Tibial nerve (tissue), 4 donors: ENCODE results near the gene MFAP3L. TPM values are rescaled to one million over a fixed set of nuclear protein-coding genes. Genes with fewer than 3 reads are reported as not detected.
"Not testable (repeated sequence)": the region's sequence is repeated elsewhere in the genome, so short reads cannot be mapped to it uniquely, and the experiment has no call there.

Experiments
- DNase-seq, 2 donors: peaks; one replicate each; pipeline ENCODE4 v3.0.0-alpha.2; 2019; ENCODE audit warnings: low spot score in 2 of 2
- H3K27ac ChIP-seq, 4 donors: fragments of 200-600 bp; sonication (generic) in 3 of 4; one replicate each; pipeline ENCODE4 v1.5.1; 2017 to 2019; ENCODE audit warnings: mild to moderate bottlenecking in 1 of 4
- H3K27me3 ChIP-seq, 2 donors: fragments of 200-600 bp; sonication (generic) in 1 of 2; one replicate each; pipeline versions ENCODE4 v1.5.1 to v1.6.0; 2017 to 2019
- H3K36me3 ChIP-seq, 3 donors: fragments of 200-600 bp; sonication (generic); one replicate each; pipeline ENCODE4 v1.5.1; 2018 to 2019
- H3K4me1 ChIP-seq, 4 donors: fragments of 200-600 bp; sonication (generic) in 3 of 4; one replicate each; pipeline ENCODE4 v1.5.1; 2017 to 2019
- H3K4me3 ChIP-seq, 4 donors: fragments of 200-600 bp; sonication (generic) in 3 of 4; one replicate each; pipeline ENCODE4 v1.5.1; 2017 to 2019; ENCODE audit warnings: mild to moderate bottlenecking in 1 of 4, moderate library complexity in 1 of 4
- H3K9me3 ChIP-seq, 4 donors: fragments of 200-600 bp; sonication (generic) in 3 of 4; one replicate each; pipeline ENCODE4 v1.5.1; 2017 to 2019
- CTCF ChIP-seq, 5 experiments: fragments of 200-600 bp in 3 of 5; fragments of 450-650 bp in 2 of 5; sonication (generic) in 3 of 5; IDR thresholded peaks; one replicate each; pipeline ENCODE4 v1.5.1; 2016 to 2019; ENCODE audit warnings: antibody characterized with exemption in 5 of 5, mild to moderate bottlenecking in 3 of 5, moderate library complexity in 2 of 5
- EP300 ChIP-seq, 2 donors: sonication (generic); formaldehyde crosslinking; IDR thresholded peaks; one replicate each; pipeline ENCODE4 v1.6.1; 2017; ENCODE audit warnings: antibody characterized with exemption in 2 of 2, mild to moderate bottlenecking in 1 of 2
- POLR2A ChIP-seq, 2 donors: fragments of 450-650 bp; IDR thresholded peaks; one replicate each; pipeline ENCODE4 v1.6.1; 2017; ENCODE audit warnings: antibody characterized with exemption in 2 of 2, mild to moderate bottlenecking in 2 of 2, moderate library complexity in 2 of 2
- WGBS, 2 donors: methylation state at CpG; one replicate each; pipeline ENCODE4 v1.1.5; 2018; 5-methylcytosine and 5-hydroxymethylcytosine counted together
- total RNA-seq, 4 donors: library from RNA; depleted of rRNA; stranded (reverse); fragments of >200 nt; gene quantifications; one replicate each; pipeline ENCODE4 v1.1.0, GENCODE V29; 2016

Gene MFAP3L
- total RNA-seq, 4 donors from 2014 or later, result 15.3 to 37.4 (median 21.2) TPM

- no peak overlapping the region for H3K4me3 ChIP-seq
- no peak overlapping the region for H3K27ac ChIP-seq
- no peak for TF ChIP-seq CTCF (IDR thresholded peaks at IDR 0.05)
- WGBS, 2 donors, result 35 to 36% methylated on average over 4 of the region's 4 CpGs
- peaks cover 0 to 17% (median 0%) of the 10 kb centered on the region in 3 donors for H3K36me3 ChIP-seq
- DNase-seq, result no peak
- no peaks in the 10 kb centered on the region for H3K9me3 ChIP-seq
- H3K4me1 ChIP-seq, result no peaks in the 10 kb centered on the region
- H3K27me3 ChIP-seq, result no peaks in the 10 kb centered on the region
Measured at GRCh38 chr4:170057866-170058265, 31.7 kb upstream of the MFAP3L start.

DNA sequence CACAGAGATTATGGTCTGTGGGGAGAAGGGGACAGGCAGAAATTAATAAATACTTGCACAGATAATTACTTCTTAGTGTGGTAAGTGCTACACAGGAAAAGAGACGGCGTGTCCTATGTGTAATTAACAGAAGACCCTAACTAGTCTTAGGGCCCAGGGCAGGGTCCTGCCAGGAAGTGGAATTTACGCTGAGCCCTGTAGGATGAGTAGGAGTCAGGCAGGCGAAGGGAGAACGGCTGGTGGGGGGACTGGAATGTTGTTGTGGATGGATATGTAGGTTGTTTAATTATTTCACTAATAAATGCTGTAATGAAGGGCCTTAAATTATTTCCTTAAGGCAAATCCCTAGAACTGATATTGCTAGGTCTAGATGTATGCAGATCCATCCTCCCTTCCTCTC, 26.7 kb upstream of the MFAP3L start:
- 59 to 68% methylated on average over 5 of the region's 5 CpGs for WGBS, 2 donors
- no peaks in the 10 kb centered on the region for H3K4me1 ChIP-seq
- H3K4me3 ChIP-seq, result no peak overlapping the region
- H3K36me3 ChIP-seq, result no peaks in the 10 kb centered on the region
- no peak for DNase-seq
- no peaks in the 10 kb centered on the region for H3K27me3 ChIP-seq
- no peak overlapping the region for H3K27ac ChIP-seq
- H3K9me3 ChIP-seq, result no peaks in the 10 kb centered on the region
- TF ChIP-seq POLR2A (IDR thresholded peaks at IDR 0.05) (no peak), CTCF (IDR thresholded peaks at IDR 0.05) (no peak), EP300 (IDR thresholded peaks at IDR 0.05) (no peak)

DNA sequence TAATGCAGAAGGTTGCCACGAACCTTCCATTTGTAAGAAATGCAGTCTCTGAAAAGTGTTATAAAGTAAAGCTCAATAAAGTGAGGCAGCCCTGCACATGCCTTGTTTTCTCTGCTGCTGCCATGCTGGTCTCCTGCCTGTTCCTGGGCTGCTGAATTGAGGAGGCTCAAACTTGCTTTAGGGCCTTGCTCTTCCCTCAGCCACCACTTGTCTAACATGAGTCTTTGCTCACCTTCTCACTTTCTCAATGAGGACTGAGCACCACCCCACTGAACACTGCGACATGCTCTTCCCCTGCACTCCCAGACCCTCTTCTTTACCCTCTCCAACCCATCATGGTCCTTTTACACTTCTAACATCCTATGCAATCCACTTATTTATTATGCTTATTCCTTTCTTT, 25.2 kb upstream of the MFAP3L start:
- H3K27ac ChIP-seq, result no peak overlapping the region
- no peaks in the 10 kb centered on the region for H3K36me3 ChIP-seq
- no peak for DNase-seq
- H3K27me3 ChIP-seq, result no peaks in the 10 kb centered on the region
- H3K4me1 ChIP-seq, result no peaks in the 10 kb centered on the region
- no peaks in the 10 kb centered on the region for H3K9me3 ChIP-seq
- no peak overlapping the region for H3K4me3 ChIP-seq
- WGBS, 2 donors, result 88 to 90% methylated on average over 2 of the region's 2 CpGs
- TF ChIP-seq EP300 (IDR thresholded peaks at IDR 0.05) (no peak), CTCF (IDR thresholded peaks at IDR 0.05) (no peak)

DNA sequence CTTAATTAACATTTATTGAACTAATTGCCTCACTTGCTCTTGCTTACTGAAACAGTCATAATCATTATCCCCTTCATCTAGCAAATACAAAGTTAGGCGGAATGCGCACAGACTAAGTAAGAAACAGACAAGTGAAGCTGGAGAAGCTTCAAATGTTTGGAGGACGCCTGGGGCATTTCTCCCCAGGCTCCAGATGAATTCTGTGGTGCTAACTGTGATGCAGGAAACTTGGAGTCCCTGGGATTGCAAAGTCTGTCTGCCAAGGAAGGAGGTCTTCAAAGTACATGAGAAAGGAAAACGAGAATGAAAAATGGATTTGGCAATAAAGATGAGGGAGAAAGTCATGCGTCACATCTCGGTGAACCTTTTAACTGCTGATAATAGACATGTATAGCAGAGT, 23.6 kb upstream of the MFAP3L start:
- no peak for TF ChIP-seq POLR2A (IDR thresholded peaks at IDR 0.05)
- no peak for TF ChIP-seq CTCF (IDR thresholded peaks at IDR 0.05)
- TF ChIP-seq EP300 (IDR thresholded peaks at IDR 0.05), result no peak
- DNase-seq, result no peak
- no peaks in the 10 kb centered on the region for H3K9me3 ChIP-seq
- H3K36me3 ChIP-seq, result no peaks in the 10 kb centered on the region
- WGBS, 2 donors, result 78 to 81% methylated on average over 6 of the region's 6 CpGs
- H3K4me3 ChIP-seq, result no peak overlapping the region
- no peak overlapping the region for H3K27ac ChIP-seq
- no peaks in the 10 kb centered on the region for H3K27me3 ChIP-seq
- no peaks in the 10 kb centered on the region for H3K4me1 ChIP-seq

DNA sequence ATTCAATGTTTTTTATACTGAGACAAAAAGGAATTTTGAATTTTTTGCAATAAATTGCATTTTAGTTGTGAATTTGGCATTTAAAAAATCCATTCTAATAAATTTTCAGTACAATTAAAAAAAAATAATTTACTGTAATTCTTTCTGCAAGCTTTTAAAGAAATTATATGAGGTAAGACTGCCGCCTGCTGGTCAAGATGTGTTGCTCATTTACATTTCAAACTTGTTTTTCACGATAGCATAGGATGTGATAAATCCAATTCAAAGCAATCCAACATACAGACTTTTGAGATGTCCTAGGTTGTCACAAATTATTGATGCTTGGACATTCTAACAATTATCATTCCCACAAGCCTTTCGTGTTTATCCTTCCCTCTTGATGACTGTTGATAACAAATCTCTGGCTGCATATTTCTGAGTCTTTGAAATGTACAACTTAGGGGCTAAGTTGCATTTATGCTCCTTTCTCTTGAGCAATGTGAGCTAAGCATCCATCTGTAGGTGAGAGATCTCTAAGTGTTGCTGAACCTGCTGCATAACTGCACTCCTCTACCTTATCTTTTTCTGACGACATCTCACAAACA, 21.7 kb upstream of the MFAP3L start:
- Histone ChIP-seq H3K27ac (no peak overlapping the region), H3K4me3 (no peak overlapping the region), H3K36me3 (no peaks in the 10 kb centered on the region), H3K9me3 (no peaks in the 10 kb centered on the region), H3K4me1 (no peaks in the 10 kb centered on the region), H3K27me3 (no peaks in the 10 kb centered on the region)
- TF ChIP-seq POLR2A (IDR thresholded peaks at IDR 0.05) (no peak), CTCF (IDR thresholded peaks at IDR 0.05) (peak; percentile 41 to 79 (median 73))
- peak; percentile 26 to 65 for DNase-seq
- WGBS, 2 donors, result 22 to 23% methylated on average over 4 of the region's 4 CpGs

- not testable (repeated sequence) for H3K36me3 ChIP-seq, H3K4me3 ChIP-seq, H3K27ac ChIP-seq, H3K9me3 ChIP-seq, H3K27me3 ChIP-seq, H3K4me1 ChIP-seq, DNase-seq
- 97 to 99% methylated on average over 17 to 20 of the region's 24 CpGs for WGBS, 2 donors
Measured at GRCh38 chr4:170046156-170046555, 20.0 kb upstream of the MFAP3L start.
